ENCODE data around the gene FASN.

Gene FASN

GRCh38 chr17:82085031-82085861 lies 12.8 kb downstream of the FASN start:
- TF ChIP-seq EZH2phosphoT487 (IDR thresholded peaks at IDR 0.05; ENCODE audit: low read depth) (no peak), CTCF (IDR thresholded peaks at IDR 0.05; ENCODE audit: low read depth, low read length) (no peak)
- peaks cover 81% of the 10 kb centered on the region for H3K36me3 ChIP-seq (replicated peaks; ENCODE audit: low read depth, low read length)
- no peaks in the 10 kb centered on the region for H3K4me1 ChIP-seq (ENCODE audit: low read length)
- no peak overlapping the region for H3K9ac ChIP-seq (ENCODE audit: low read length)
- H3K27me3 ChIP-seq (ENCODE audit: low read depth, low read length) = no peaks in the 10 kb centered on the region
- no peak overlapping the region for H3K4me3 ChIP-seq (ENCODE audit: low read length)
- no peaks in the 10 kb centered on the region for H3K9me3 ChIP-seq (ENCODE audit: insufficient read depth, low read length)
- no peak overlapping the region for H2AFZ ChIP-seq (ENCODE audit: low read depth, low read length)
- no peak overlapping the region for H3K4me2 ChIP-seq (ENCODE audit: low read length)
- no peak overlapping the region for H3K27ac ChIP-seq (ENCODE audit: low read length)
- peaks cover 18% of the 10 kb centered on the region for H4K20me1 ChIP-seq (ENCODE audit: insufficient read depth, low read length)
- H3K79me2 ChIP-seq (ENCODE audit: low read length) = no peaks in the 10 kb centered on the region

GRCh38 chr17:82084373-82085030 lies 13.5 kb downstream of the FASN start:
- Histone ChIP-seq H3K36me3 (replicated peaks; ENCODE audit: low read depth, low read length) (peaks cover 79% of the 10 kb centered on the region), H3K79me2 (ENCODE audit: low read length) (no peaks in the 10 kb centered on the region), H3K27ac (ENCODE audit: low read length) (no peak overlapping the region), H3K4me1 (ENCODE audit: low read length) (no peaks in the 10 kb centered on the region), H4K20me1 (ENCODE audit: insufficient read depth, low read length) (peaks cover 18% of the 10 kb centered on the region), H3K9me3 (ENCODE audit: insufficient read depth, low read length) (no peaks in the 10 kb centered on the region), H2AFZ (ENCODE audit: low read depth, low read length) (no peak overlapping the region), H3K27me3 (ENCODE audit: low read depth, low read length) (no peaks in the 10 kb centered on the region), H3K4me2 (ENCODE audit: low read length) (no peak overlapping the region), H3K4me3 (ENCODE audit: low read length) (no peak overlapping the region), H3K9ac (ENCODE audit: low read length) (no peak overlapping the region)
- no peak for TF ChIP-seq EZH2phosphoT487 (IDR thresholded peaks at IDR 0.05; ENCODE audit: low read depth)
- no peak for TF ChIP-seq CTCF (IDR thresholded peaks at IDR 0.05; ENCODE audit: low read depth, low read length)

- H3K36me3 ChIP-seq (replicated peaks; ENCODE audit: low read depth, low read length) = peaks cover 75% of the 10 kb centered on the region
- H3K4me2 ChIP-seq (ENCODE audit: low read length) = no peak overlapping the region
- H3K9me3 ChIP-seq (ENCODE audit: insufficient read depth, low read length) = no peaks in the 10 kb centered on the region
- no peak overlapping the region for H3K9ac ChIP-seq (ENCODE audit: low read length)
- H2AFZ ChIP-seq (ENCODE audit: low read depth, low read length) = no peak overlapping the region
- peaks cover 22% of the 10 kb centered on the region for H4K20me1 ChIP-seq (ENCODE audit: insufficient read depth, low read length)
- no peaks in the 10 kb centered on the region for H3K79me2 ChIP-seq (ENCODE audit: low read length)
- H3K4me1 ChIP-seq (ENCODE audit: low read length) = no peaks in the 10 kb centered on the region
- H3K27me3 ChIP-seq (ENCODE audit: low read depth, low read length) = no peaks in the 10 kb centered on the region
- no peak overlapping the region for H3K4me3 ChIP-seq (ENCODE audit: low read length)
- TF ChIP-seq EZH2phosphoT487 (IDR thresholded peaks at IDR 0.05; ENCODE audit: low read depth) (no peak), CTCF (IDR thresholded peaks at IDR 0.05; ENCODE audit: low read depth, low read length) (no peak)
- H3K27ac ChIP-seq (ENCODE audit: low read length) = no peak overlapping the region
Measured at GRCh38 chr17:82083533-82084359, 14.3 kb downstream of the FASN start.

- Histone ChIP-seq H3K79me2 (ENCODE audit: low read length) (no peaks in the 10 kb centered on the region), H2AFZ (ENCODE audit: low read depth, low read length) (no peak overlapping the region), H3K36me3 (replicated peaks; ENCODE audit: low read depth, low read length) (peaks cover 71% of the 10 kb centered on the region), H3K4me2 (ENCODE audit: low read length) (no peak overlapping the region), H3K9ac (ENCODE audit: low read length) (no peak overlapping the region), H3K4me3 (ENCODE audit: low read length) (no peak overlapping the region), H3K27me3 (ENCODE audit: low read depth, low read length) (no peaks in the 10 kb centered on the region), H3K4me1 (ENCODE audit: low read length) (no peaks in the 10 kb centered on the region), H4K20me1 (ENCODE audit: insufficient read depth, low read length) (peaks cover 21% of the 10 kb centered on the region), H3K9me3 (ENCODE audit: insufficient read depth, low read length) (no peaks in the 10 kb centered on the region), H3K27ac (ENCODE audit: low read length) (no peak overlapping the region)
- TF ChIP-seq EZH2phosphoT487 (IDR thresholded peaks at IDR 0.05; ENCODE audit: low read depth) = no peak
- no peak for TF ChIP-seq CTCF (IDR thresholded peaks at IDR 0.05; ENCODE audit: low read depth, low read length)
Measured at GRCh38 chr17:82083009-82083408, 15.0 kb downstream of the FASN start.
